ENCODE data around the gene SGMS1.

- TF ChIP-seq CTCF (IDR thresholded peaks at IDR 0.05), result no peak
- no peak for TF ChIP-seq POLR2A (IDR thresholded peaks at IDR 0.05)
Observed at GRCh38 chr10:50469778-50470193, 154.0 kb downstream of the SGMS1 start.

Data from heart left ventricle (tissue), 13 donors.